Limb (tissue), 2 donors: ENCODE results near the gene RALGAPB.
A peak's percentile ranks its signal among the peaks of the same experiment; 100 is the strongest.
"Not testable (repeated sequence)": the region's sequence is repeated elsewhere in the genome, so short reads cannot be mapped to it uniquely, and the experiment has no call there.

Experiments
- DNase-seq, 2 donors: peaks; one replicate each; pipeline ENCODE4 v3.0.0-alpha.2; 2016; ENCODE audit errors: extremely low spot score in 2 of 2

The RALGAPB gene

DNA sequence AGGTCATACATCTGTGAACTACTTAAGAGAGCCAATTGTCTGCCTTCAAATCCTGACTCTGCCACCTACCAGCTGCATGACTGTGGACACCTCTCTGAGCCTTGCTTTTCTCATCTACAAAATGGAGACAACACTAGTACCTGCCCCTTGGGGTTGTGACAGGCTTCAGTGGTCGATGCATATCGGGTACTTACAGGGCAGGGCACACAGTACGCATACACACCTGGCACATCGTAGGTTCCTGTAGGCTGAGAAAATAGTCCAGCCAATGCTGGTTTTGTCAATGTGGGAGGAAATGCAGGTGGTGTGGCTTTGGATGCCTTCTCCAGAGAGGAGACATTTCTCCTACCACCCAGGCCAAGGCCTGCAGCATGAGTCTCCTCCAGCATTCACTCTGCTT is 110.7 kb downstream of the RALGAPB start:
- DNase-seq: no peak

DNA sequence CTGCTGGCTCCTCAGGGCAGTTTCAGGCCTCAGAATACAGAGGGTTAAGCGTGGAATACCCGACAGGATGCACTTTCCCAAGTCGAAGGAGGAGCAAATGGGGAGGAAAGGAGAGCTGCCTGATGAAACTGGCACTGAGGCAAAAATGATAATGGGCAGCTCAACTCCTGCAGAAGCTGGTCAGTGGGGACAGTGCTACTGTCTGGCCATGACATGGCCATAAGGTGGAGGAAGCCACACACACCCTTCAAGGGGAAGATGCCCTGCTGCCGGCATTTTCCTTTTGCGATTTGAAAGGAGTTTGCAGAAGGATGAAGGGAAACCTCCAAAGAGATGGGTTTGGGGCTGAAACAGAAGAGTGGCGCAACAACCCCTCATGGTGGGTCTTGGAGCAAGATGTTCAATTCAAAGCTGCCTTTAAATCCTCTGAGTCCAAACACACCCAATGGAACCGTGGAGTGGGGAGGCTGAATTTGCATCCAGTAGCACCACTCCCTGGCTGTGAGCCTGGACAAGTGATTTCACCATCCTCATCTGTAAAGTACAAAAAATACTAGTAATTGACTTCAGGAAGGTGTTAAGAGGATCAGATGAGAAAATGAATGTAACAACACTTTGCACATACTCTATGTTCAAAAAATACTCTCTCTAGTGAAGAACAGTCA is 111.6 kb downstream of the RALGAPB start:
- no peak for DNase-seq

DNA sequence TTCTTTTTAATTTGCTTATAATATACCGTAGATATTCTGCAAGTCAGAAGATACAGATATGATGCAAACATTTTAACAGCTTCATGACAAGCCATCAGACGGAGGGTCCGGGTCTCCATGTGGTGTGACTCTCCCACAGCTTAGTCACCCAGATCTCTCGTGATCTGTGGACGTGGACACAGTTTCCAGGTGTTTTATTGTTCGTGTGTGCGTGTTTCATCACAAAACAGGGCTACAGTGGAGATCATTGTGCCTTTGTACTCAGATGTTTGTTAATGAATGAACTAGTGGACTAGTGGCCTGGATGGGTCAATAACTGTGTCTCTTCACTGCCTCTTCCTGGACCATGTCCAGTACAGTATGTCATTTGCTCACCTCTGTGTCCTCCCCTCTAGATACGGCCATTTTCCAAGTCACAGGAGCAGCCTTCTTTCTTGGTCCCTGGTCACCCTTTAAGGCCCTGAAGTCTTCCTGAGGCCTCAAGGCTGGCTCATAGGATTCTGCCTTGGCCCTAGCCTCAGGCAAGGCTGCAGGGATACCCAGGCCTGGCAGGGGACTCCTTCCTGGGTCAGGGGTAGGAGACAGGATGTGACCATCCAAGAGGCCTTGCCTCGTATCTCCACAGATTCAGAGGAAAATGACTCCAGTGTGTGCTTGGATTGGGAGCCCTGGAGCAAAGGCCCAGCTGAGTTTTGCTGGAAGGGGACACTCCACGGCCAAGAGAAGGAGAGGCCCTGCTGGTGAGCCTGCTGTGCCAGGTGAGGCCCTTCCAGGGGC is 112.9 kb downstream of the RALGAPB start:
- DNase-seq: no peak

DNA sequence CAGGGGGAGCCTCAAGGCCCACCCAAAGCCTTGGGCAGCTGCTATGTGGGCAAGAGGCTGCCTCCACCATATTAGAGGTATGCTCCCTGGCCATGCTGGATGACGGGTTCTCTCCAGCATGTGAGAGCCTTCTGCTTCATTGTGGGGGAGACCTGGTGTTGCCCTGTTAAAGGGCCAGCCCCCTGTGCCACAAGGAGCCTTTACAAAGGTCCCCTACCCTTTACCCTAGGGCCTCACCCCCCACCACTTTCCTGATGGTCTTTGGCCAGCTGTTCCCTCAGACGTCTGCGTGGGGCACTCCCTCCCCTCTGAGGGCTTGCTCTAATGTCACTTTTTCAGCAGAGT is 113.5 kb downstream of the RALGAPB start:
- DNase-seq: no peak

DNA sequence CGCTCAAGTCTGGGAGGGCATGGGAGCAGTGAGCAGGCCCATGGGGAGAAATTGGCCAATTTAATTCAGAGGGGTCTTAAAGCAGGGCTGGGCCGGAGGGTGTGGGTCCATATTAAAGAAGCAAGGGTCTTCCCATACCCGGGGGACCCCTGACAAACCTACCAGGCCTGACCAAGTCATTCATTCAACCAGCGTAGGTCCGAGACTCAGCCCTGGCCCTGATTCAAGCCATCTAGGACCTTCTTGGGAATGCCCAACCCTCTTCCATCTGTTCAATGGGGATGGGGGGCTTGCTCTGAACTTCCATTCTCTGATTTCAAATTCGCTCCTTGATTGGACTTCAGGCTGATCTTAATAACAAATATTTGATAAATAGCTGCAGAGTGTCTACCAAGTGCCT is 115.7 kb downstream of the RALGAPB start:
- no peak for DNase-seq

- DNase-seq: no peak
Measured at GRCh38 chr20:38589351-38589750, 116.7 kb downstream of the RALGAPB start.

- no peak for DNase-seq
Measured at GRCh38 chr20:38589967-38590675, 117.5 kb downstream of the RALGAPB start.

- no peak for DNase-seq
Measured at GRCh38 chr20:38590676-38591473, 118.2 kb downstream of the RALGAPB start.

DNA sequence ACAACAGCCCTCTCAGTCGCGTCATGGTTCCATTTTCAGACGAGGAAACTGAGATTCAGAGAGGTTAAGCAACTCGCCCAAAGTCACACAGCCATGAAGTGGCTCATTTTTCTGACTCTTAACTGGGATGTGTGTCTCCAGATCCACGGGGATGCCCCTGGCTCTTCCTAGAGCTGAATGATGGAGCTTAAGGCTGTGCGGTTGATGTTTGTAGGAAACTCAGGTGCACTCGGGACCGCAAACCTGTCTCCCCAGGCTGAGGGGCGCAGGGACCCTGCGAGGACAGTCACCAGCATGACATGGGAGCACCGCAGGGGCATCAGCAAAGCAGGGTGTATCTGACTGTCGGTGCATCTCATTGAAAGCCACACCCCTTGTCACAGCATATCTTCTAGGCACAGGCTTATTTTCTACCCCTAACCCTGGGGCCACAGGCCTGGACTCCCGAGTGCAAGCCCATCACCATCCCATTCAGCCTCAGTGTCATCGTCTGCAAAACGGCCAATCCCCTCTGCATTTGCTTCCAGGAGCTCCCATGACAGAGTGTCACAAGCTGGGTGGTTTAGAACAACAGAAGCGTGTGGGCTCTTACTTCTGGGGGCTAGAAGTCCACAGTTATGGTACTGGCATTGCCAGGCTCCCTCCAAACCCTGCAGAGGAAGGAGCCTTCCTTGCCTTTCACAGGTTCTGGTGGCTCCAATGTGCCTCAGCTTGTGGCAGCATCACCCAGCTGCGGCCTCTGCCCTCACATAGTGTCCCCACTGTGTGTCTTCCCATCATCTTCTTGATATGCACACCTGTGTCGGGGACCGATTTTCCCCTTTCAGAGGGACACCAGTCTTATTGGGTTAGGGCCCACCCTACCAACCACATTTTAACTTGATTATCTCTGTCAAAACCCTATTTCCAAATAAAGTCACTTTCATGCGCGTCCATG is 119.1 kb downstream of the RALGAPB start:
- no peak for DNase-seq

GRCh38 chr20:38592411-38592790 is 119.8 kb downstream of the RALGAPB start:
- not testable (repeated sequence) for DNase-seq

DNA sequence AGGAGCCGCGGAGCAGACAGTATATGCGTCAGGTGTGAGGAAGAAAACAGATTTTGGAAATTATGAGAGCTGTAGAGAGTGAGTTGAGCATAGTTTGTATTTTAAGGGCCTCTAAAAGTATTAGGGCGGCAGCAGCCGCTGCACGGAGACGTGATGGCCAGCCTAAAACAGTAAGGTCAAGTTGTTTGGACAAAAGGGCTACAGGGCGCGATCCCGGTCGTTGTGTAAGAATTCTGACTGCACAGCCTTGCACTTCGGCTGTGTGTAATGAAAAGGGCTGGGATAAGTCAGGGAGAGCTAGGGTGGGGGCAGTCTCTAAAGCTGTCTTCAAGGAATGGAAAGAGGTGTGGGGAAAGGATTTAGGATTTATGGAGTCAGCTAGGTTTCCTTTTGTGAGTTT is 121.6 kb downstream of the RALGAPB start:
- DNase-seq: not testable (repeated sequence)

GRCh38 chr20:38595886-38596285 is 123.2 kb downstream of the RALGAPB start:
- not testable (repeated sequence) for DNase-seq

DNA sequence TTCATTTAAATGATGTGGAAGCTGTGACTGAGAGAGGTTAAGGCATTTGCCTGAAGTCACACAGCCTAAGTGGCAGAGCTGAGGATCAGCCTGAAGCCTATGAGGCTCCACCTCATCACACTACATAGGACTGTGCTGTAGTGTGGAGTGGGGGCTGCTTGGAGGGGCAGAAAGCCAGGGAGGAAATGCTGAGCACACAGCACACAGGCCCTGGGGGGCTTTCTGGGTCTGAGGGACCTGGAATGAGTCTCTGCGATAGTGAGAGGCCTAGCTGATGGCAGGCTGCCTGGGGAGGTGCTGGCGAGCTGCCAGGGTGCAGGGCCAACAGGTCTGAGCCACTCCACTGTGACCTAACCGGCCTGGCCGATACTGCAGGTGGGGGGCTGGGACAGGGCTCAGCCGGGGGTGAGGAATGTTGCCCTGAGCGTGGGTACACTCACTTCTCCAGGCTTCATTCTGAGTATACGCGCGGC is 126.8 kb downstream of the RALGAPB start:
- peak in 1 of 2 donors; percentile 40 for DNase-seq

DNA sequence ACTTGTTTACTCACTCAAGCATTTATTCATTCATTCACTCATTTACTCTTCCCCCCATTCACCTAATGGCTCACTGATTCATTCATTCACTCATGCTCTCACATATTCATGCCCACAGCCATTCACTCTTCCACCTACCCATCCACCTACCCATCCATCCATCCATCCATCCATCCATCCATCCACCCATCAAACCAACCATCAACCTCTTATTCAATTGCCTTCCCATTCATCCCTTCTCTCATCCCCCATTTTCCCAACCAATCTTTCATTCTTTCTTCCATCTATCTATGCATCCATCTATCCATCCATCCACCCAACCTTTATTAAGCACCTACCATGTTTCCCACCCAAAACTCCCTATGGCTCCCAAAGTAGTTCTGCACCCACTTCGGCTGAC is 127.4 kb downstream of the RALGAPB start:
- DNase-seq: no peak

- peak in 1 of 2 donors; percentile 41 for DNase-seq
Measured at GRCh38 chr20:38601216-38602184, 128.9 kb downstream of the RALGAPB start, which contains the start of gene ARHGAP40. ARHGAP40 (plus strand) TSS chr20:38601809.

- DNase-seq: no peak
Measured at GRCh38 chr20:38602185-38602581, 129.5 kb downstream of the RALGAPB start.

- DNase-seq: no peak
Measured at GRCh38 chr20:38603286-38603685, 130.6 kb downstream of the RALGAPB start.

GRCh38 chr20:38604873-38605303 is 132.2 kb downstream of the RALGAPB start:
- DNase-seq: no peak

GRCh38 chr20:38607351-38607750 is 134.7 kb downstream of the RALGAPB start:
- no peak for DNase-seq
